Esophagus squamous epithelium (tissue), 4 donors: ENCODE results near the gene LYSMD3.

ENCODE experiments used
- CTCF ChIP-seq, 6 experiments: fragments of 450-650 bp in 4 of 6; fragments of 200-600 bp in 2 of 6; sonication (generic) in 2 of 6; IDR thresholded peaks; one replicate each; pipeline ENCODE4 v1.5.1; 2016 to 2019; ENCODE audit warnings: antibody characterized with exemption in 6 of 6, mild to moderate bottlenecking in 4 of 6, moderate library complexity in 4 of 6
- POLR2A ChIP-seq, 4 donors: fragments of 450-650 bp; IDR thresholded peaks; one replicate each; pipeline ENCODE4 v1.6.1; 2017; ENCODE audit warnings: antibody characterized with exemption in 4 of 4, mild to moderate bottlenecking in 4 of 4, moderate library complexity in 3 of 4

GRCh38 chr5:90519081-90519480, 10.3 kb downstream of the LYSMD3 start:
- TF ChIP-seq CTCF (IDR thresholded peaks at IDR 0.05) = no peak
- TF ChIP-seq POLR2A (IDR thresholded peaks at IDR 0.05) = no peak
